Mesodermal cell (in vitro differentiated cells): ENCODE measurements around the gene PARP4.
"Not testable (repeated sequence)": the region's sequence is repeated elsewhere in the genome, so short reads cannot be mapped to it uniquely, and the experiment has no call there.

Experiments
- H3K27ac ChIP-seq: 2 replicates; pipeline ENCODE4 v1.7.0; 2013; ENCODE audit warnings: mild to moderate bottlenecking, low read depth, low read length, moderate library complexity; ENCODE audit not compliant: severe bottlenecking
- H3K36me3 ChIP-seq: 2 replicates; pipeline ENCODE4 v1.7.1; 2013; ENCODE audit warnings: mild to moderate bottlenecking, low read length, moderate library complexity; ENCODE audit not compliant: control insufficient read depth, insufficient read depth
- H3K4me1 ChIP-seq: one replicate; pipeline ENCODE4 v1.7.1; 2013; ENCODE audit warnings: mild to moderate bottlenecking, low read length; ENCODE audit not compliant: insufficient read depth, control insufficient read depth, poor library complexity, severe bottlenecking
- H3K4me3 ChIP-seq: 2 replicates; pipeline ENCODE4 v1.7.0; 2013; ENCODE audit warnings: low read length, control low read depth, mild to moderate bottlenecking; ENCODE audit not compliant: insufficient read depth, poor library complexity, severe bottlenecking; ENCODE audit errors: extremely low read depth
- H3K9me3 ChIP-seq: 2 replicates; pipeline ENCODE4 v1.7.1; 2013; ENCODE audit warnings: mild to moderate bottlenecking, low read length, moderate library complexity; ENCODE audit not compliant: control insufficient read depth
- WGBS, 2 experiments: methylation state at CpG; one replicate each; pipeline ENCODE4 v1.1.5; 2013; ENCODE audit warnings: missing lambda C conversion rate in 2 of 2; ENCODE audit not compliant: insufficient coverage in 2 of 2; 5-methylcytosine and 5-hydroxymethylcytosine counted together

The PARP4 gene

DNA sequence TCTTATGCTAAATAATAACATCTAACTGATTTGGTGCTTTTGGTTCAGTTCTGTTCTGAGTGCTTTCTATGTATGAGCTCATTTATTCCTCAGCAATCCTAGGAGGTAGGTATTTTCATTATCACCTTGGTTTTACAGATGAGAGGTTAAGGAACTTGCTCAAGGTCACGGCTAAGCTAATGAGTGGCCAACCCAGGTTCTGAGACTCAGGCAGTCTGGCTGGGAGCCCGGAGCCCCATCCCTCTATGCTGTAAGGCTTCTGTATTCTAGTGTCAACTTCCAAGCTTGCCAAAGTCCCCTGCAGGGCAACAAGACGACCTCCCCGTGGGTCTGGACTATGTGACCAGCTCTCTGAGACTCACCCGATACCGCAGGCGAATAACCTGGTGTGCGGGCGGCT lies 60.5 kb downstream of the PARP4 start:
- Histone ChIP-seq H3K9me3 (no peaks in the 10 kb centered on the region), H3K4me1 (no peaks in the 10 kb centered on the region), H3K4me3 (no peak overlapping the region), H3K36me3 (peaks cover 64% of the 10 kb centered on the region), H3K27ac (no peak overlapping the region)
- WGBS, 2 experiments, result 95 to 96% methylated on average over 9 of the region's 9 CpGs

GRCh38 chr13:24450530-24450929 lies 62.0 kb downstream of the PARP4 start:
- Histone ChIP-seq H3K27ac (no peak overlapping the region), H3K9me3 (no peaks in the 10 kb centered on the region), H3K36me3 (peaks cover 59% of the 10 kb centered on the region), H3K4me3 (no peak overlapping the region), H3K4me1 (no peaks in the 10 kb centered on the region)
- WGBS, 2 experiments, result 84 to 100% methylated on average over 1 to 5 of the region's 6 CpGs

DNA sequence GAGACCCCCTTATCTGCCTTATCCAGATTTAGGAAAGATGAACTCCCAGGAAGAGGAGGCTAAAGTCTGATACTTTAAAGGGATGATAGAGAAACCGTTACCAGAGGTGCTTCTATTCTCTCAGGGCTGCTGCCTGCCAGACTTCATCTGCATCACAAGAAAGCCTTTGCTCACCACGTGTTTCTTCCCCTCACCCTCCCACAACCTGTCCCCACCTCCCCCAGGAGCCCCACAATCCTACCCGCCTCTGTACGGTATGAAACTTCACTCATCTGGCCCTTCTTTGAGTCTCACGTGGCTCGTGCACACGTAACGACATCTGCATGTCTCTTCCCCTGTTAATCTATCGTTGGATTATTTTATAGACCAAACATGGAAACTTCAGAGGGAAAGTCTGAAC lies 67.7 kb downstream of the PARP4 start:
- WGBS, 2 experiments, result 50% methylated on average over 2 of the region's 9 CpGs; no CpG with 5 or more reads in 1 of the 2 experiments
- not testable (repeated sequence) for H3K9me3 ChIP-seq, H3K27ac ChIP-seq, H3K4me3 ChIP-seq, H3K4me1 ChIP-seq
- H3K36me3 ChIP-seq, result peaks cover 40% of the 10 kb centered on the region

DNA sequence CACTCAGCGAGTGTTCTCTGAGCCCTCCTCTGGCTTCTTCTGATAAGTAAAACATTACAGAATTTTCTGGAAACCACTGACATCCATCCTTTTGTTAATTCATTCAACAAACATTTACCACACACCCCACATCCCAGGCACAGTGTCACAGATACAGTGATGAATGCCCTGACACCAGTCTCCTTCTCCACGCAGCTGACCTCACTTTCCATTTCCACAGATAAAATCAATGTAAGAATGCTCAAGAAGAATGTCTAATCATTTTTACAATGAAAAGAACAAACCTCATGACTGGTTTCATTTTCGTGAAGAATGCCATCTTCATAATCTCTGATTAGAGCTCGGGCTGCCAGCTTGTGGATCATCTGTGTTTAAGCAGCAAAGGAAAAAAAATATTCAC lies 69.2 kb downstream of the PARP4 start:
- H3K4me1 ChIP-seq, result no peaks in the 10 kb centered on the region
- H3K4me3 ChIP-seq, result no peak overlapping the region
- H3K36me3 ChIP-seq, result peaks cover 49% of the 10 kb centered on the region
- H3K27ac ChIP-seq, result no peak overlapping the region
- no peaks in the 10 kb centered on the region for H3K9me3 ChIP-seq
- 100% methylated on average over 1 to 2 of the region's 4 CpGs for WGBS, 2 experiments

DNA sequence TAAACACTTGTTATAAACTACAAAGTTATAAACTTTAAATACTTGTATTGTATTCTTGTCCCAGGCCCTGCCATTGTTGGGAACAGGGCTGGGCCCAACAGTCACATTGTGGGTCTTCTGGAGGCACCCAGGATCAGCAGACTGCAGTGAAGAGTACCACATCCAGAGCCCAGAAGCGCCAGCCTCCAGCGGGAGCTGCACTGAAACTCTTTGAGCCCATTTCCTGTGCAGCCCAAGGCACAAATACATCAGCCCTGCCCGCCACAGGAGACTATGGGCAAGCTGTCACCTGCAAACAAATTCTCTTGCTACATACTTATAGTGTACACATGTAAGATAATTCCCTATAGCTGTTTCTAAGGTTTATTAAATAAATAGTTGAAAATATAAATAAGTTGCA lies 86.5 kb downstream of the PARP4 start:
- H3K9me3 ChIP-seq, H3K4me3 ChIP-seq, H3K4me1 ChIP-seq, H3K27ac ChIP-seq: not testable (repeated sequence)
- peaks cover 41% of the 10 kb centered on the region for H3K36me3 ChIP-seq
- 100% methylated on average over 2 of the region's 3 CpGs; no CpG with 5 or more reads in 1 of the 2 experiments for WGBS, 2 experiments

- 71 to 74% methylated on average over 6 of the region's 6 CpGs for WGBS, 2 experiments
- peaks cover 13% of the 10 kb centered on the region for H3K9me3 ChIP-seq
- H3K27ac ChIP-seq, H3K4me1 ChIP-seq, H3K4me3 ChIP-seq: not testable (repeated sequence)
- peaks cover 43% of the 10 kb centered on the region for H3K36me3 ChIP-seq
These were observed 92.9 kb downstream of the PARP4 start for GRCh38 chr13:24419668-24420067.

DNA sequence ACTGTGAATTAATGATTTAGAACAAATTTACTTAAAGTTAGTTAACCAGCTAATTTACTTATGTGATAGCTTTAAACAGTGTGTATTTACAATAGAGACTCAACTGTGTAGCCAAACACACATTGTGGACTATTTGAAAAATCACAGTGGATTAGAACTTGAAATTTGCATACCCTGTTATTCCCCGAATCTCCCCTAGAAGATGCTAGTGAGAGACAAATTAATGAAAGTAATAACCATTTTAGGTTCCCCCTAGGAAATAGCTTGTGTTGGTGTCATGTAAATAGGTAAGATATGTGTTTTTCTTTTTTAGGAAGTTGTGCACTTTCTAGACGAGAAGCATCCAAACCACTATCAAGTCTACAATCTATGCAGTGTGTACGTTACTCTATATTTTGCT lies 104.7 kb downstream of the PARP4 start:
- H3K36me3 ChIP-seq, result no peaks in the 10 kb centered on the region
- no peaks in the 10 kb centered on the region for H3K9me3 ChIP-seq
- no peaks in the 10 kb centered on the region for H3K4me1 ChIP-seq
- 80% methylated on average over 1 of the region's 3 CpGs; no CpG with 5 or more reads in 1 of the 2 experiments for WGBS, 2 experiments
- H3K4me3 ChIP-seq, result no peak overlapping the region
- H3K27ac ChIP-seq, result no peak overlapping the region

GRCh38 chr13:24406524-24406923 lies 106.1 kb downstream of the PARP4 start:
- 92 to 100% methylated on average over 2 to 3 of the region's 4 CpGs for WGBS, 2 experiments
- H3K9me3 ChIP-seq, result no peaks in the 10 kb centered on the region
- no peak overlapping the region for H3K27ac ChIP-seq
- H3K36me3 ChIP-seq, result no peaks in the 10 kb centered on the region
- H3K4me1 ChIP-seq, result no peaks in the 10 kb centered on the region
- H3K4me3 ChIP-seq, result no peak overlapping the region

DNA sequence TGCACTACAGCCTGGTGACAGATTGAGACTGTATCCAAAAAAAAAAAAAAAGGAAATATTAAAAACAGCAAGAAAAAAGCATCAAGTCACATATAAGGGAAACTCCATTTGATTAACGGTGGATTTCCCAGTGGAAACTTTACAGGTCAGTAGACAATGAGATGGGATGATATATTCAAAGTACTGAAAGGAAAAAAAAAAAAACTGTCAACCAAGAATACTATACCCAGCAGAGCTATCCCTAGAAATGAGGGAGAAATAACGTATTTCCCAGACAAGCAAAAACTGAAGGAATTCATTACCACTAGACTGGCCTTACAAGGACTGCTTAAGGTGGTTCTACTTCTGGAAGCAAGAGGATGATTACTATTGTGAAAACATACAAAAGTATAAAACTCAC lies 115.8 kb downstream of the PARP4 start:
- Histone ChIP-seq H3K4me1 (no peaks in the 10 kb centered on the region), H3K9me3 (peaks cover 10% of the 10 kb centered on the region), H3K4me3 (no peak overlapping the region), H3K36me3 (no peaks in the 10 kb centered on the region), H3K27ac (no peak overlapping the region)
- WGBS, 2 experiments, result no CpG with 5 or more reads among the region's 2 CpGs

GRCh38 chr13:24392972-24393371 lies 119.6 kb downstream of the PARP4 start:
- WGBS, 2 experiments, result 70% methylated on average over 1 of the region's 4 CpGs; no CpG with 5 or more reads in 1 of the 2 experiments
- Histone ChIP-seq H3K9me3 (peaks cover 10% of the 10 kb centered on the region), H3K27ac (no peak overlapping the region), H3K4me3 (no peak overlapping the region), H3K36me3 (no peaks in the 10 kb centered on the region), H3K4me1 (no peaks in the 10 kb centered on the region)

GRCh38 chr13:24391771-24392683 lies 120.6 kb downstream of the PARP4 start:
- H3K9me3 ChIP-seq, H3K4me3 ChIP-seq: not testable (repeated sequence)
- WGBS, 2 experiments, result 70 to 91% methylated on average over 2 to 8 of the region's 27 CpGs

More at GRCh38 chr13:24391771-24392683, 120.6 kb downstream of the PARP4 start:
- not testable (repeated sequence) for H3K36me3 ChIP-seq, H3K4me1 ChIP-seq, H3K27ac ChIP-seq
